Muscle of leg (tissue), 16 donors: ENCODE results near the gene CPLX4. TPM values are rescaled to one million over a fixed set of nuclear protein-coding genes. Genes with fewer than 3 reads are reported as not detected.

Experiments
- DNase-seq: peaks from one replicate; pipeline ENCODE4 v3.0.0; 2013
- H3K27ac ChIP-seq: one replicate; pipeline ENCODE4 v1.5.1; 2013; ENCODE audit warnings: mild to moderate bottlenecking, low read length, control low read depth
- H3K27me3 ChIP-seq: one replicate; pipeline ENCODE4 v1.6.1; 2013; ENCODE audit warnings: low read length; ENCODE audit not compliant: control insufficient read depth, insufficient read depth
- H3K36me3 ChIP-seq: one replicate; pipeline ENCODE4 v1.6.1; 2013; ENCODE audit warnings: low read length; ENCODE audit not compliant: control insufficient read depth, insufficient read depth
- H3K4me1 ChIP-seq: one replicate; pipeline ENCODE4 v1.6.1; 2013; ENCODE audit warnings: low read length; ENCODE audit not compliant: control insufficient read depth, insufficient read depth
- H3K4me3 ChIP-seq: one replicate; pipeline ENCODE4 v1.5.1; 2013; ENCODE audit warnings: low read length, control low read depth
- H3K9me3 ChIP-seq: replicated peaks from 2 replicates; pipeline ENCODE4 v1.6.1; 2013; ENCODE audit warnings: low read depth, low read length; ENCODE audit not compliant: control insufficient read depth
- WGBS: methylation state at CpG from one replicate; pipeline ENCODE4 v1.1.5; 2013; ENCODE audit warnings: missing lambda C conversion rate; ENCODE audit not compliant: insufficient coverage; 5-methylcytosine and 5-hydroxymethylcytosine counted together
- long read RNA-seq, 11 donors: transcript quantifications; one replicate each; lab custom pipeline, GENCODE V29; 2026
- polyA plus RNA-seq, 8 donors: library from polyadenylated mRNA; unstranded; fragments of 120-200 nt; gene quantifications; one replicate each; pipeline versions ENCODE4 v1.2.1 to v1.2.3, GENCODE V29; 2013; ENCODE audit warnings: inconsistent platforms in 1 of 8, low replicate concordance in 1 of 8; ENCODE audit not compliant: insufficient read length in 8 of 8, insufficient read depth in 1 of 8
- total RNA-seq: library from RNA; stranded (reverse); fragments of 120-200 nt; gene quantifications from one replicate; pipeline ENCODE4 v1.2.4, GENCODE V29; 2013

CPLX4 gene
- total RNA-seq = not detected
- polyA plus RNA-seq = not detected
- long read RNA-seq, donor 1 = 0 reads
- long read RNA-seq, donor 2 = 0 reads
- long read RNA-seq, donor 3 = 0 reads
- long read RNA-seq, donor 4 = 0 reads
- long read RNA-seq, donor 5 = 0 reads
- long read RNA-seq, donor 6 = 0 reads
- long read RNA-seq, donor 7 = 0 reads
- long read RNA-seq, donor 8 = 0 reads
- long read RNA-seq, donor 9 = 0 reads
- long read RNA-seq, donor 10 = 0 reads
- long read RNA-seq, donor 11 = 0 reads

GRCh38 chr18:59318460-59319050 is at the start of gene CPLX4:
CPLX4 (minus strand) TSS chr18:59318649; CDS start chr18:59318462, 187 bp downstream.
- WGBS = no CpG with 5 or more reads among the region's 4 CpGs
- H3K36me3 ChIP-seq = no peaks in the 10 kb centered on the region

DNA sequence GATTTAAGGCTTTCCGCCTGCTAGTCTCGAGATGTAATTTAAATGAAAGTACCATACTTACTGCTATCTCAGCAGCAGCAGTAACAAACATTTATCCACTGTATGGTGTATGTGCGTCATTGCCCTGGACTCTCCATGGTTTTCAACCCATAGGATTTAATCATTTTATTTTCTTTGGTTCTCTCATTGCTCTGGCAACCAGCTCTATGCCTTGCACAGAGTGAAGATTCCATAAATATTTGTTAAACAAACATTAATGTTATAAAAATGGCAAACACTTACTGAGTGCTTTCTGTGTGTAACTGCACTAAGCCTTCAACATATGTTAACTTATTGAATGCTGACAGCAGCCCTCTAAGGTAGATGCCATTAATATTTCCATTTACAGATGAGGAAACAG is 41.9 kb upstream of the CPLX4 start:
- Histone ChIP-seq H3K4me3 (no peak overlapping the region), H3K4me1 (no peaks in the 10 kb centered on the region), H3K36me3 (peaks cover under 1% of the 10 kb centered on the region), H3K9me3 (no peaks in the 10 kb centered on the region), H3K27me3 (peaks cover 2% of the 10 kb centered on the region), H3K27ac (no peak overlapping the region)
- WGBS = no CpG with 5 or more reads among the region's 3 CpGs
- DNase-seq = no peak

More at GRCh38 chr18:59318460-59319050, at the start of gene CPLX4:
- no peaks in the 10 kb centered on the region for H3K9me3 ChIP-seq
- no peak for DNase-seq
- no peak within 1 kb of the TSS for H3K4me3 ChIP-seq
- H3K4me1 ChIP-seq = no peaks in the 10 kb centered on the region
- H3K27me3 ChIP-seq = no peaks in the 10 kb centered on the region
- no peak within 1 kb of the TSS for H3K27ac ChIP-seq

GRCh38 chr18:59359576-59359952 is 41.1 kb upstream of the CPLX4 start:
- DNase-seq = no peak
- peaks cover 7% of the 10 kb centered on the region for H3K36me3 ChIP-seq
- no peak overlapping the region for H3K27ac ChIP-seq
- no CpG with 5 or more reads among the region's 4 CpGs for WGBS
- H3K4me3 ChIP-seq = peak overlapping the region; percentile 98
- H3K9me3 ChIP-seq = no peaks in the 10 kb centered on the region
- H3K4me1 ChIP-seq = no peaks in the 10 kb centered on the region
- peaks cover 2% of the 10 kb centered on the region for H3K27me3 ChIP-seq

DNA sequence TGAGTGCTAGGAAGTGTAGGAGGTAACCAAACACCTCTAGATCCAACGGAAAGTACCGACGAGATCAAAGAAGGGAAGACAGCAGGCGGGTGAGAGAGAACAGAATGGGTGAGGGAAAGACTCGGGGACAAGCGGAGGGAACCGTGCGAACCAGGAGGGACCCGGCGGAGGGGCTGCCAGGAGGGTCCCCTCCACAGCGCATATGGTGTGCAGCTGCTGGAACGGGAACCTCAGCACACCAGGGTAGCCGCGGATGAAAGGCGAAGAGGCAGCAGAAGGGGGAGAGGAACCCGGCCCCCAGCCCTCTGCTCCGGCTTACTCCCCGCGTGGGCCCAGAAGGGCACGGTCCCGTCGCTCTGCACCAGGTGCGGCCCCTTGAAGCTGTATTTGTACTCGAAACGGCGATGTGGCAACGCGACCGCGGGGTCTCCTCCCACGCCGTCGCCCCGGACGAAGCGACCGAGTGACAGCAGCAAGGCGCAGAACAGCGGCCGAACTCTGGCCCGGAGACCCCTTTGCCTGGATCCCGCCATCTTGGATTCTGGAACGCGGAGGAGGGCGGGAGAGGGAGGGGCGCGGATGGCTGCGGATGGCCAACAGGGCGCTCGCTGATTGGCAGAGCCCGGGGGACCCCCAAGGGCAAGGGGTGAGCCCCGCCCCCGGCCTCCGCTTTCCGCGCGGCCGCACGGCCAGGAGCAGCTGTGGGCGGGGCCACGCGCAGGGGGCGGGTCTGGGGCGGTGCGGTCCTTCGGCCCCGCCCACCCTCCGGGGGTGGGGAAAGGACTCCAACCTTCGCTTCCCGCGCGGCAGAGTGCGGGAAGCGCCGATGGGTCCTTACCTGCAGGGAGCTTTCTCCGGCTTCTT is 40.5 kb upstream of the CPLX4 start, which contains the start of gene LMAN1:
TSS of gene LMAN1 (minus strand) at position 554 of the 864 bp plus-strand sequence. CDS start at position 533, 21 bp downstream.
- Histone ChIP-seq H3K36me3 (peaks cover 7% of the 10 kb centered on the region), H3K27me3 (peaks cover 2% of the 10 kb centered on the region), H3K9me3 (no peaks in the 10 kb centered on the region), H3K27ac (peak within 1 kb of the TSS; percentile 94), H3K4me3 (peak within 1 kb of the TSS; percentile 98), H3K4me1 (no peaks in the 10 kb centered on the region)
- WGBS = under 1% methylated on average over 73 of the region's 76 CpGs
- peak; percentile 98 for DNase-seq

GRCh38 chr18:59358414-59358711 is 39.9 kb upstream of the CPLX4 start:
- Histone ChIP-seq H3K4me3 (peak overlapping the region; percentile 98), H3K9me3 (no peaks in the 10 kb centered on the region), H3K27ac (peak overlapping the region; percentile 94), H3K27me3 (peaks cover 2% of the 10 kb centered on the region), H3K4me1 (no peaks in the 10 kb centered on the region), H3K36me3 (peaks cover 8% of the 10 kb centered on the region)
- WGBS = 0% methylated on average over 3 of the region's 8 CpGs
- DNase-seq = peak; percentile 85

- peak overlapping the region; percentile 98 for H3K4me3 ChIP-seq
- peaks cover 2% of the 10 kb centered on the region for H3K27me3 ChIP-seq
- no CpG with 5 or more reads among the region's 4 CpGs for WGBS
- H3K4me1 ChIP-seq = no peaks in the 10 kb centered on the region
- peaks cover 12% of the 10 kb centered on the region for H3K36me3 ChIP-seq
- H3K9me3 ChIP-seq = no peaks in the 10 kb centered on the region
- DNase-seq = peak; percentile 52
- H3K27ac ChIP-seq = peak overlapping the region; percentile 94
Observed at GRCh38 chr18:59357928-59358327, 39.5 kb upstream of the CPLX4 start.

DNA sequence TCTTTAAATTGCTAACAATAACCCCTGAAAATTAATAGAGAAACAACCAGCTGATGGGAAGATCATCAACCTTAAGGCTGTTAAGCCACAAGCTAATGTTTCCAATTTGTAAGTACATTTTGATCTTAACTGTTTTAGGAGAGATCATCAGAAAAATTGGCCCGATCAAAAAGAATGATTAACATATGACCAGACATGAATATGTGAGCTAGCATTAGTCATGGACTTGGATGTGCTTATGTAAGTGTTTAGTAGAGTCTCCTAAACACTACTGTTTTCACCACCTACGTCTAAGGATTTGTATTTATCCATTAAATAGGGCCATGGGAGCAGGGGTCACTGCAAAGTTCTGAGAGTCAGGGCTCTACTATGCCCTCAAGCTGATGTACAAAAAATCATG is 36.3 kb upstream of the CPLX4 start:
- no peaks in the 10 kb centered on the region for H3K4me1 ChIP-seq
- no peaks in the 10 kb centered on the region for H3K9me3 ChIP-seq
- no CpG with 5 or more reads among the region's 2 CpGs for WGBS
- peaks cover 27% of the 10 kb centered on the region for H3K36me3 ChIP-seq
- no peak for DNase-seq
- no peaks in the 10 kb centered on the region for H3K27me3 ChIP-seq
- H3K4me3 ChIP-seq = no peak overlapping the region
- H3K27ac ChIP-seq = no peak overlapping the region

- WGBS = no CpG with 5 or more reads among the region's 4 CpGs
- H3K36me3 ChIP-seq = peaks cover 32% of the 10 kb centered on the region
Observed at GRCh38 chr18:59353079-59353680, 34.7 kb upstream of the CPLX4 start.

DNA sequence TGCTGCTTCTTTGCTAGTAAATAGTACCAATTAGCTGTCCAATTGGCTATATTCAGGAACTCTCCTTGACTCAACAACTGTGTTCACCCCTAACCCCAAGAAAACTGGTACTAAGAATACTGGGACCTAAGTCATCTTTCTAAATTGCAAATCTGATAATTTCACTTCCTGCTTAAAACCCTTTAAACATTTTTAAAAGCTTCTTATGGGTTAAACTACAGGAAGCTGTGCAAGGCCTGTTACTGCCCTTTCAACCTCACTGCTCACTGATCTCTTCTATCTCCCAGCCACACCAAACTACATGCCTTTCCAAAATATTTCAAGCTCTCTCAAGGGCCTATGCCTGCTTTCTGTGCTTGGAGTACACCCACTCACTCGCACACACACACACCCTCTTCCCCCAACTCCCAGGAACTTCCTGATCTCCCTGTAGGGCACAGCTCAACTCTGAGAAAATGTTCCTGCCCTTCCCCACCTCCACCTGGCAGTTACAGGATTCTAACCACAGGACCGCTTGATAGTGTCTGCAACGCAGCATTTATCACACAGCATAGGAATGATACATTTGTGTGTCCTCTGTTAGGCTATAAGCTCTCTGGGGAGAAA is 33.9 kb upstream of the CPLX4 start:
- no peak overlapping the region for H3K4me3 ChIP-seq
- H3K9me3 ChIP-seq = no peaks in the 10 kb centered on the region
- no peak for DNase-seq
- no peaks in the 10 kb centered on the region for H3K4me1 ChIP-seq
- peaks cover 37% of the 10 kb centered on the region for H3K36me3 ChIP-seq
- WGBS = 100% methylated on average over 1 of the region's 3 CpGs
- H3K27me3 ChIP-seq = no peaks in the 10 kb centered on the region
- H3K27ac ChIP-seq = no peak overlapping the region

More at GRCh38 chr18:59353079-59353680, 34.7 kb upstream of the CPLX4 start:
- H3K27me3 ChIP-seq = no peaks in the 10 kb centered on the region
- no peak overlapping the region for H3K27ac ChIP-seq
- peak; percentile 20 for DNase-seq
- H3K4me1 ChIP-seq = no peaks in the 10 kb centered on the region
- no peaks in the 10 kb centered on the region for H3K9me3 ChIP-seq
- H3K4me3 ChIP-seq = no peak overlapping the region
